ENCODE results near the gene AFG1L.

GRCh38 chr6:108312605-108313004, 17.8 kb downstream of the AFG1L start:
- TF ChIP-seq POLR2AphosphoS5 (IDR thresholded peaks at IDR 0.05) (no peak), POLR2A (IDR thresholded peaks at IDR 0.05) (no peak)

Measured in spleen (tissue), 3 donors.